Measurements from ENCODE around the gene NFATC2.

DNA sequence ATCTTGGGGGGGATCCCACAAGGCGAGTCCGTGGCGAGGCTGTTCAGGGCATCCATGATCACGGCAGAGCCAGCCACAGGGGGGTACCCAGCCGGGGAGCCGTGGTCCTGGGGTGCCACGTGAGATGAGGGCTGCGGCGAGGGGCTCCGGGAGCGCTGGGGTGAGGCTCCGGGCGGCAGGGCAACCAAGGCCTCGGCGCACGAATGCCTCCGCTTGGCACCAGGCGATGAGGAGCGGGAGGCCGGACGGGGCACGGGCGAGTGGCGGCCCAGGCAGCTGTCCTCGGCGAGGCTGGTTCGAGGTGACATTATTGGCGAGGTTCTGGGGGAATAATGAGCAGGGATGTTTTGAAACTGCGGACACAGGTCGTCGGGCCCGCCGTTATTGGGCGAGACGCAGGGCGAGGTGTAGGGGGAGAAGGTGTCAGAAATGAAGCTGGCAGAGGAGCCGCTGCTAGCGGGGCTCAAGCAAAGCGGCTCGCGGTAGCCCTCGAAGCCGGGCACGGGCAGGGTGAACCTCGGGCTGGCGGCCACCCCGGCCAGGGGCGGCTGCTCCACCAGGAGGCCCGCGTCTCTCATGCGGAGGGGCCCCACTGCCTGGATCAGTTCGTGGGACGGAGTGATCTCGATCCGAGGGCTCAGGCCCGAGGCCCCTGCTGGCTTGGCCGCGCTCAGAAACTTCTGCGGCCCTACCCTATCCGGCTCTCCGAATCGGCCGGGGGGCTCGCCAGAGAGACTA lies 19.1 kb downstream of the NFATC2 start:
- TF ChIP-seq, protein P1, sequence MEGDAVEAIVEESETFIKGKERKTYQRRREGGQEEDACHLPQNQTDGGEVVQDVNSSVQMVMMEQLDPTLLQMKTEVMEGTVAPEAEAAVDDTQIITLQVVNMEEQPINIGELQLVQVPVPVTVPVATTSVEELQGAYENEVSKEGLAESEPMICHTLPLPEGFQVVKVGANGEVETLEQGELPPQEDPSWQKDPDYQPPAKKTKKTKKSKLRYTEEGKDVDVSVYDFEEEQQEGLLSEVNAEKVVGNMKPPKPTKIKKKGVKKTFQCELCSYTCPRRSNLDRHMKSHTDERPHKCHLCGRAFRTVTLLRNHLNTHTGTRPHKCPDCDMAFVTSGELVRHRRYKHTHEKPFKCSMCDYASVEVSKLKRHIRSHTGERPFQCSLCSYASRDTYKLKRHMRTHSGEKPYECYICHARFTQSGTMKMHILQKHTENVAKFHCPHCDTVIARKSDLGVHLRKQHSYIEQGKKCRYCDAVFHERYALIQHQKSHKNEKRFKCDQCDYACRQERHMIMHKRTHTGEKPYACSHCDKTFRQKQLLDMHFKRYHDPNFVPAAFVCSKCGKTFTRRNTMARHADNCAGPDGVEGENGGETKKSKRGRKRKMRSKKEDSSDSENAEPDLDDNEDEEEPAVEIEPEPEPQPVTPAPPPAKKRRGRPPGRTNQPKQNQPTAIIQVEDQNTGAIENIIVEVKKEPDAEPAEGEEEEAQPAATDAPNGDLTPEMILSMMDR (IDR thresholded peaks at IDR 0.05) = no peak
- no peak for TF ChIP-seq POLR2AphosphoS5 (IDR thresholded peaks at IDR 0.05)
- no peak for TF ChIP-seq EP300 (IDR thresholded peaks at IDR 0.05)
